Fibroblast of pulmonary artery (primary cell): ENCODE results near the gene CREG2.

Source experiments
- DNase-seq: peaks from one replicate; pipeline ENCODE4 v3.0.0-alpha.2; 2010; ENCODE audit warnings: low read depth
- H3K4me3 ChIP-seq: replicated peaks from 2 replicates; pipeline ENCODE4 v1.5.1; 2011; ENCODE audit warnings: low read depth, mild to moderate bottlenecking, control low read depth, low read length, moderate library complexity
- CTCF ChIP-seq: IDR thresholded peaks from 2 replicates; pipeline ENCODE4 v1.5.1; 2011; ENCODE audit warnings: mild to moderate bottlenecking, control low read depth, low read length, inconsistent platforms; ENCODE audit errors: missing control alignments

The CREG2 gene

GRCh38 chr2:101303688-101304087 is 83.6 kb downstream of the CREG2 start:
- no peak overlapping the region for H3K4me3 ChIP-seq
- no peak for TF ChIP-seq CTCF
- no peak for DNase-seq

GRCh38 chr2:101302016-101302415 is 85.3 kb downstream of the CREG2 start:
- no peak for TF ChIP-seq CTCF
- H3K4me3 ChIP-seq: no peak overlapping the region
- no peak for DNase-seq

GRCh38 chr2:101300836-101301235 is 86.5 kb downstream of the CREG2 start:
- H3K4me3 ChIP-seq: no peak overlapping the region
- no peak for DNase-seq
- no peak for TF ChIP-seq CTCF

GRCh38 chr2:101300164-101300563 is 87.1 kb downstream of the CREG2 start:
- TF ChIP-seq CTCF: no peak
- no peak overlapping the region for H3K4me3 ChIP-seq
- no peak for DNase-seq

- TF ChIP-seq CTCF: no peak
- DNase-seq: no peak
- H3K4me3 ChIP-seq: no peak overlapping the region
Observed at GRCh38 chr2:101299604-101300003, 87.7 kb downstream of the CREG2 start.

- H3K4me3 ChIP-seq: no peak overlapping the region
- no peak for DNase-seq
- no peak for TF ChIP-seq CTCF
Observed at GRCh38 chr2:101297383-101297782, 89.9 kb downstream of the CREG2 start.

- DNase-seq: no peak
- no peak overlapping the region for H3K4me3 ChIP-seq
- no peak for TF ChIP-seq CTCF
Observed at GRCh38 chr2:101296371-101296770, 90.9 kb downstream of the CREG2 start.
